Stimulated activated CD4-positive, alpha-beta T cell treated with anti-CD3 and anti-CD28 coated beads, Interleukin-15, amount 100 ng/mL, for 1 hour (primary cell): ENCODE measurements around the gene OR4B1.
"Not testable (repeated sequence)": the region's sequence is repeated elsewhere in the genome, so short reads cannot be mapped to it uniquely, and the experiment has no call there.

Source experiments
- DNase-seq, 2 donors: peaks; one replicate each; pipeline ENCODE4 v3.0.0-alpha.2; 2020; ENCODE audit warnings: low read depth in 1 of 2, low spot score in 1 of 2

OR4B1 gene, protein sequence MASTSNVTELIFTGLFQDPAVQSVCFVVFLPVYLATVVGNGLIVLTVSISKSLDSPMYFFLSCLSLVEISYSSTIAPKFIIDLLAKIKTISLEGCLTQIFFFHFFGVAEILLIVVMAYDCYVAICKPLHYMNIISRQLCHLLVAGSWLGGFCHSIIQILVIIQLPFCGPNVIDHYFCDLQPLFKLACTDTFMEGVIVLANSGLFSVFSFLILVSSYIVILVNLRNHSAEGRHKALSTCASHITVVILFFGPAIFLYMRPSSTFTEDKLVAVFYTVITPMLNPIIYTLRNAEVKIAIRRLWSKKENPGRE

DNA sequence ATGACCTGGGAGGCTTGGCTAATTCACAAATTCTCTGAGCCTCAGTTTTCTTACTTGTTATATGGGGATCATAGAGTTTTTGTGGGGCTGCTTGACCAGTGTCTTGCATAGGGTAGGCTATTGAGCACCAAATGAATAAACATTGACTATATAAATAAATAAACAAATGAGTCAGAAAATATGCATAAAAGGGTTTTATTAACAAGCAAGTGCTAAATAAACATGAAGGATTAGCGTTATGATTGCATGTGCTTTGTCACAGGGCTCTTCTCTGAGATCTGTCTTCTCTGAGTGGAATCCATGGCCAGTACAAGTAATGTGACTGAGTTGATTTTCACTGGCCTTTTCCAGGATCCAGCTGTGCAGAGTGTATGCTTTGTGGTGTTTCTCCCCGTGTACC is at the start of gene OR4B1:
OR4B1 (plus strand) TSS at position 301 of the 400 bp plus-strand sequence; CDS start at position 301, 0 bp downstream.
- no peak for DNase-seq

DNA sequence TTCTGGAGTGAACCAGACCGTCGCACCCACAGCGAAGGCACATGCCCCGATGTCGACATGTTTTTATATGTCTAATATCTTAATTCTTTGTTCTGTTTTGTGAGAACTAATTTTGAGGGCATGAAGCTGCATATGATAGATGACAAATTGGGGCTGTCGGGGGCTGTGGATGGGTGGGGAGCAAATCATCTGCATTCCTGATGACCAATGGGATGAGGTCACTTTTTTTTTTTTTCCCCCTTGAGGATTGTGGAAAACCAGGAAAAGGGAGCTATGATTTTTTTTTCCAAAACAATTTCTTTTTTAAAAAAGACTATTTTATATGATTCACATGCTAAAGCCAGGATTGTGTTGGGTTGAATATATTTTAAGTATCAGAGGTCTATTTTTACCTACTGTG is 49.2 kb upstream of the OR4B1 start:
- no peak for DNase-seq

DNA sequence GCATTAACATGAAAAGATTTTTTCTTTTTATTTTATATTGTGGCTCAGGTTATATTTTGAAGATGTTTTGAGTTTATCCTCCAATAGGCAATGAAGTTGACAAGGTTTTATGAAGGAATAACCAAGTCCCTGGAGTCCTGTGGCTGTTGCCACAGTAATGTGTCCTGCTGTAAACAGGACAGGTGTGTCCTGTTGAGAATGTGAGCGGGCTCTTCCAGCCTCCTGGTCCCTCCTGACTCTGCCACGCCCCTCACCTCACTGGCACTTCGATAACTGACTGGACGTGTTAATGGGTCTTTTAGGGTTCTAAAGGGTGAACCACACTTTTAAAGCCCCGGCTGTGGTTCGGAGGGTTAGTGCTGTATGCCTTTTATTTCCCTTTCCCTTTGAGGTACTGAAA is 47.8 kb upstream of the OR4B1 start:
- DNase-seq, result no peak

DNA sequence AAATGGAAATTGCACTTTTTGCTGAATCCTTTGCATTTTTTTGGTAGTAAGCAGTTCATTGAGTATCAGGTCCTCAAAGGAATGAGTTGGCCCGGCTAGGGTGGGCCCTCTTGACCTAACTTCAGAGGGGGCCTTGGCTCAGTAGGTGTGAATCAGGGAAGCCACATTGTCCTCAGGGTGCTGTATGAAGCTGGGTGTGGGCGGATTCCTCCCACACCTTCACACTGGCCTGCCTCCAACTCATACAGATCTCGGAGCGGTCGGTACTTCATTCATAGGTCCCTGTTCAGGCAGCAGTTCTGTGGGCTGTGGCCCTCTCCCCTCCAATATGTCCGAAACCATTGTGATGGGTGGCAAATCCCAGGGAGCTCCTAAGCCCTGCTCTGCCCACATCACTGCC is 47.4 kb upstream of the OR4B1 start:
- no peak for DNase-seq

DNA sequence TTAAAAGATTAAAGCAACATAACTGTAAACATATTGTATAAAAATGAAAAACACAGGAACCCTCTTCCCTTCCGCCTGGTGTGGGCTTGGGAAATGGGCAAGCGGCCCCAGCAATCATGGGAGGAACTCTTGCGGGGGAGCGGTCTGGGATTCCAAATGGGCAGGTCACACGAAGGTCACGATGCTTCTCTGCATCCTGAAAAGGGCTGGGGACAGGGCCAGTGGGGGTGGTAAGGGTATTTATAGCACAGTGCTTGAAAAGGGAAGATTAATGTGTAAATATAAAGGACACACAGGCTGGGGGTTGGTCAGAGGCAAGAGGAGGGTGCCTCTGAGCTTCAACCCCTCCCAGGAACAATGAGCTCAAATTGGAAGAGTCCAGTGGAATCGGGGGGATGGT is 46.9 kb upstream of the OR4B1 start:
- no peak for DNase-seq

DNA sequence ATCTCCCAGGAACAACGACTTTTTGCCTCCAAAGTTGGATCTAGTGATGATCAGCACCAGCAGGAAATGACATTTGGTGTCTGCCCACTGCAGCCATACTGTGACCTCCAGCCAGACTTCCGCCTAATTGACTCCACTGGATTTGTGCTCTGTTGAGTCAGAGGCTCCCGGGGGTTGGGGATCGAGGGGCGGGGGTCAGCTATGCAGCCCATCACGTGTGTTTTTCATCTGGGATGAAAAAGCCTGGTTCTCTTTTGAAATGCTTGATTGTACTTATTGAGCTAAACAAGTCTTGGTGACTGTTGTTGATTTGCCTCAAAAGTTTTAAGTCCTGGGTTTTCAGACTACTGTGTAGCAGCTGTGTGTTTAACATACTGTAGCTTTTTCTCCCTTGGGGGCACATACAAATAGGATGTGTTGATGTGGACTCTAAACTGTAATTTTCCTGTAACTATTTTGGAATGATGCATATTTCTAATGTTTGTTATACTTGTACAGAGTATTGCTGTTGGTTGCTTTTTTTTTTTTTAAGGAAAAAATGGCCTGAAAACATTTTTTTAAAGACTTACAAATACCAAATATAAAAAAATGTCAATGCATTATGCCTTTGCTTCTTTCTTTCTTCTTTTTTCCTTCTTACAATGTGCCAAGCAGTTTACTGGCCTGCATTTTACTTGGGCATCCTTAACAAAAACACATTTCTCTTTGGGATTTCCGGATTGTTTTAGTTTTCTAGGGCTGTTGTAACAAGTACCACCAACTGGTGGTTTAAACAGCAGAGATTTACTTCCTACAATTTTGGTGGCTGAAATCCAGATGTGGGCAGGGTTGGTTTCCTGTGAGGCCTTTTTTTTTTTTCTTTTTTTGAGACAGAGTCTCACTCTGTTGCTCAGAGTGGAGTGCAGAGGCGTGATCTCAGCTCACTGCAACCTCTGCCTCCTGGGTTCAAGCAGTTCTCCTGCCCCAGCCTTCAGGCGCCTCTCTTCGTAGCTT is 46.1 kb upstream of the OR4B1 start:
- no peak for DNase-seq

DNA sequence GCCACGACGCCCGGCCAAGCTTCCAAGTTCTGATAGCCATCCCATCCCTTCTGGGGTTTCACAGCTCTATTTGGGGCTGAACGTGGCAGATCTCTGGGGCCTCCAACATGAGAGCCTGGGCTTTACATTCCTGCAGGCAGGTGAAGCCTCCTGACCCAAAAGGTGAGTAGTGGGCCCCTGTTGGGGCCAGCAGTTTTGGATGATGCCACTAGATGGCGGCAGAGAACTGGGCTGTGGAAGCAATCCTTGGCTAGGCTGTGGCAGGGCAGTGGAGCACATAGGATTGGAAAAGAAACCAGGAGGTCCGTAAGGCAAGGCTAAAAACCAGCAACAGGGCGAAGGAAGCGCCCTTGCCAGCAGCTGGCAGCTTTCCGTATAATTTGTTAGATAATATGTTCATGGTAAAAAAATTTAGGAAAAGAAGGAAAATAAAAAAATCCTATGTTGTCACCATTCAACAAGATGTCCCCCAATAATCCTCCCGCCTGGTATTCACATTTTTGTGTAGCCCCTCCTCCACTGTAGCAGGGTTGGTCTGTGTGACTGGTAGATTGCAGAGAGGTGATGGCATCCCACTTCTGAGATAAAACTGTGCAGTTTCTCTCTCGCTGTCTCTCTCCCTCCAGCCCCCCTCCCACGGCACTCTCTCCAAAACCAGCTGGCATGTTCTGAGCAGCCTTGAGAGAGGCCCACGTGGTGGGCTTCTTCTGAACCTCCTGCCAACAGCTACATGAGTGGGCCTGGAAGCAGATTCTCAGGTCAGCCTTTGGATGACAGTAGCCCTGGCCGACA is 43.6 kb upstream of the OR4B1 start:
- DNase-seq, result peak; percentile 6 to 50

DNA sequence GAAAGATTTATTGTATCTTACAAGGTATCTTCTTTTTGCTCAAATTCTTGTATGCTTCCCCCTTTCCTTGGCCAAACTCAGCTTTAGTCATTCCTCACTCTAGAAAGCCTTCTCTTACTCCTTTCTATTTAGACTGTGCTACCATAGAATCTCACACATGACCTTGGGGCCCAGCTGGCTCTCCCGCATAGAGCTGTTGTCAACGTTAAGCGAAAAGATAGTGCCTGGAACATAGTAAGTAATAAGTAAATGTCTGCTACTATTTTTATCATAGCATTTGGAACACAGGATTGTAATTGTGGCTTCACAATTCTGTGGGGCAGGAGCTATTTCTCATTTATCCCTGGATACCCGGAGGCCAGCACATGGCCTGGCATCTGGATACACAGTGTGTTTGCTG is 38.9 kb upstream of the OR4B1 start:
- DNase-seq, result no peak

DNA sequence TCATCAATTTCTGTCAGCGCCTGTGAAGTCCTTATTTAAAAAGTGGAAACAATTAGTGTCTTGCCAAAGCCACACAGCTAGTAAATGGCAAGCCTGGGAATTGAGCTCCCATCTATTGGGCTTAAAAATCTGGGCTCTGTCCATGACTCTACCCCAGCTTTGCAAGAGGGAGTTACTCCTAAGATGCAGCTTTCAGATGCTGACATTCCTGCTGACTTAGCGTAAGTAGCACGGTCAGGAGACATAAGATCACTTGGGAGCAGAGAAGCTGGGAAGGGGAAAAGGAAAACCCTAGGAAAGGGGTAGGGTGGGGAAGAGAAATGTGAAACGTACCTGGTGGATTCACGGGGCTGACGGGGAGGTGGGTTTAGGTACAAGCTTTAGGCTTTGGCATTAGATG is 36.0 kb upstream of the OR4B1 start:
- DNase-seq, result no peak

DNA sequence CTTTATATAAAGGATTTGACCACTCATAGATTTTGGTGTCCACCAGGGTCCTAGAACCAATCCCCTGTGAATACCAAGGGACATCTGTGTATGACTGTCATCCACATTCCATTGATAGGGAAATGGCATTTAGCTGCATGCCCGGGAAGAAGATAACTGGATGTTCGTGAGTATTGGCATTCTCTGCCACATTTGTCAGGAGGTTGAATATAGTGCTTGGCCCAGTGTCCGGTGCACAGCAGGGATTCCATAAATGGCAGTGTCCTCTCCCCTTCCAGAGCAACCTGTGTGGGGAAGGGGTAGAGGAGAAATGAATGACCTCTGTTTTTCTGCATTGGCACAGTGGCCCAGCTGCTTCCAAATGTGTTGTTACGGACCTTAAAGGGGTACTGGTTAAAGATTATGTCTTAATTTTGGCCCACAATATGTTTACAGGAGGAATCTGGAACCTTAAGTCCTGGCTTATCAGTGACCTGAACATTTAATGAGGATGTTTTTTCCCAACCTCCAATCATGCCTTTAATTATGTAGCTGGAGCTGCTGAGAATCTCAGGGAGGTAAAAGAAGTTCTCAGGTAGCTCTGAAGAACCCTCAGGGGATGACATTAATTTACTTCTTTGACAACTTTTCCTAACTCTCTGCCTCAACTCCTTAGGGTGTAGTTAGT is 33.6 kb upstream of the OR4B1 start:
- no peak for DNase-seq

DNA sequence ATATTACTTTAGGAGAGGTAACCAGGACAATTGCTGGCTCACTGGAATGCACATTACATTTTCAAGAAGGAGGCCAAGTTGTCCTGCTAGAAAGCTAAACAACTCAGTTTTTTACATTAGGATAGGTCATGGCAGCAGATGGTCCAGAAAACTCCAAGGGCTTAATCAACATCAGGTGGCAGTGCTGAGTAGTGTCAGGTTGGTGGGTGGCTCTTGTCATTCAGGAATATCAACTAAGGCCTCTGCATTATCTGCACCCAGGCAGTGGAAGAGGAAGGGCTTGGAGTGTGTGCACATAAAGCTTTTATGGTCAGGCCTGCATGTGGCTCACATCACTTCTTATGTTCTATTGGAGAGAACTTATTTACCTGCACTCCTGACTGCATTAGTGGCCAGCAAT is 32.2 kb upstream of the OR4B1 start:
- no peak for DNase-seq

DNA sequence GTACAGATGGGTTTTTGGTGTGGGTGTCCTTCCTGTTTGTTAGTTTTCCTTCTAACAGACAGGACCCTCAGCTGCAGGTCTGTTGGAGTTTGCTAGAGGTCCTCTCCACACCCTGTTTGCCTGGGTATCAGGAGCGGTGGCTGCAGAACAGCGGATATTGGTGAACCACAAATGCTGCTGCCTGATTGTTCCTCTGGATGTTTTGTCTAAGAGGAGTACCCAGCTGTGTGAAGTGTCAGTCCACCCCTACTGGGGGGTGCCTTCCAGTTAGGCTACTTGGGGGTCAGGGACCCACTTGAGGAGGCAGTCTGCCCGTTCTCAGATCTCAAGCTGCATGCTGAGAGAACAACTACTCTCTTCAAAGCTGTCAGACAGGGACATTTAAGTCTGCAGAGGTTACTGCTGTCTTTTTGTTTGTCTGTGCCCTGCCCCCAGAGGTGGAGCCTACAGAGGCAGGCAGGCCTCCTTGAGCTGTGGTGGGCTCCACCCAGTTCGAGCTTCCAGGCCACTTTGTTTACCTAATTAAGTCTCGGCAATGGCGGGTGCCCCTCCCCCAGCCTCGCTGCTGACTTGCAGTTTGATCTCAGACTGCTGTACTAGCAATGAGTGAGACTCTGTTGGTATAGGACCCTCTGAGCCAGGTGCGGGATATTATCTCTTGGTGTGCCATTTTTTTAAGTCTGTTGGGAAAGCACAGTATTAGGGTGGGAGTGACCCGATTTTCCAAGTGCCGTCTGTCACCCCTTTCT is 25.5 kb upstream of the OR4B1 start:
- not testable (repeated sequence) for DNase-seq

DNA sequence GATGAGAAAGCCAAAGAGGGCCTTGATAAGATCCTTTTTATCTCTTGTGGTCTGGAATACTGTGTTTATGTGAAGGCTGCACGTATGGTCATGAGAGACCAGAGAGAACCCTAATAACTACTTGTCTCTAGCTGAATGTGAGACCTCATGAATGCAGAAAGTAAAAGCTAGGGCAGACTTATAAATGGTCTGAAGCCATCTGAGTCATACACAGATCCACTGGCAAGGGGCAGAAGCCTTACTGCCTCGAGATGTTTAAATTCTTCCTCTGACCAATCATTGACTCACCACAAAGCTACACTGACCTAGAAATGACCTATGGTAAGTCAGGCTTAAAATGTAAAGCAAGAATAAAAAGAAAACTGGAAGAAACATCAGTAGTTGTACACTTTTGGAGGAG is 22.7 kb upstream of the OR4B1 start:
- DNase-seq, result no peak

DNA sequence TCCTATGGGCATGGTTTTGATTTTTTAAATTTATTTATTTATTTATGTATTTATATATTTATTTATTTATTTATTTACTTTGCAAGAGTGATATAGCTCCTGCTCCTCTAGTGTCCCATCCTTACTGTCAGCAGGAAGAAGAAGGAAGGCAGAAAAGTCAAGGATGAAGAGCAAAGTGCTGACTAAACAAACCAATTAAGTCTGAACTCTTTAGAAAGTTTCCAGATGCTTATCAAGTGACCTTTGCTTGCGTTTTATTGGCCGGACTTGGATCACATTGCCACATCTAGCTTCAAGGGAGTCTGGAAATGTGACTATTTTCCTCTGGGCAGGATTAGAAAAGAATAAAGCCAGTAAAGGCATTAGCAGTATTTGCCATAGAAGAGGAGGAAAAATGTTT is 8.7 kb upstream of the OR4B1 start:
- DNase-seq, result no peak

DNA sequence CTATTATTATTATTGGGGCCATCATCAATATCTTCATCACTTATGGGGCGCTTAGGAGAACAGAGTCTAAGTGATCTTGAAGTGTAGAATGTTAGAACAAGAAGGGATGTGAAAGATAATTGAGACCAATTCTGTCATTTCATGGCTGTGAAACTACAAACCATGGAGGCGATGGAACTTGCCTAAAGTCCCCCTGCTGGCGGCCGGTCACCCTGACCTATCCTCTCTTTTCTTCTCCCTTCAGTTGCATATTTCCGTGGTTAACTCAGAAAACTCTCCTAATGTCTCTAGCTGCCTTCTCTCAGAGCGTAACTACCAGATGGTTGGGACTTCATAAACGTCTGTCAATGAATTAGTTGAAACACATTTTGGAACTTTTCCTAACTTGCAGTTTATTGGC is 6.6 kb upstream of the OR4B1 start:
- no peak for DNase-seq

DNA sequence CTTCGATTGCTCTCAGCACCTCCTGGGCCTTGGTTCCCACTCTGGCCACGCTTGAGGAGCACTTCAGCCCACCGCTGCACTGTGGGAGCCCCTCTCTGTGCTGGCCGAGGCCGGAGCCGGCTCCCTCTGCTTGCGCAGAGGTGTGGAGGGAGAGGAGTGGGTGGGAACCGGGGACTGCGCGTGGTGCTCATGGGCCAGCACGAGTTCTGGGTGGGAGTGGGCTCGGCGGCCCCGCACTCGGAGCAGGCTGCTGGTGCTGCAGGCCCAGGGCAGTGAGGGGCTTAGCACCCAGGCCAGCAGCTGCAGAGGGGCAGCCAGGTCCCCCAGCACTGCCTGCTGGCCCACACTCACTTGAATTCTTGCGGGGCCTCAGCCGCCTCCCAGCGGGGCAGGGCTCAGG is 12.2 kb downstream of the OR4B1 start:
- DNase-seq, result no peak

DNA sequence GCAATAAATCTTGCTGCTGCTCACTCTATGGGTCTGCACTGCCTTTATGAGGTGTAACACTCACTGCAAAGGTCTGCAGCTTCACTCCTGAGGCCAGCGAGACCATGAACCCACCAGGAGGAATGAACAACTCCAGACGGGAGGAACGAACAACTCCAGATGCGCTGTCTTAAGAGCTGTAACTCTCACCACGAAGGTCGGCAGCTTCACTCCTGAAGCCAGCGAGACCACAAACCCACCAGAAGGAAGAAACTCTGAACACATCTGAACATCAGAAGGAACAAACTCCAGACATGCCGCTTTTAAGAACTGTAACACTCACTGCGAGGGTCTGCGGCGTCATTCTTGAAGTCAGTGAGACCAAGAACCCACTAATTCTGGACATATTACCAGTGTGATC is 13.4 kb downstream of the OR4B1 start:
- not testable (repeated sequence) for DNase-seq

DNA sequence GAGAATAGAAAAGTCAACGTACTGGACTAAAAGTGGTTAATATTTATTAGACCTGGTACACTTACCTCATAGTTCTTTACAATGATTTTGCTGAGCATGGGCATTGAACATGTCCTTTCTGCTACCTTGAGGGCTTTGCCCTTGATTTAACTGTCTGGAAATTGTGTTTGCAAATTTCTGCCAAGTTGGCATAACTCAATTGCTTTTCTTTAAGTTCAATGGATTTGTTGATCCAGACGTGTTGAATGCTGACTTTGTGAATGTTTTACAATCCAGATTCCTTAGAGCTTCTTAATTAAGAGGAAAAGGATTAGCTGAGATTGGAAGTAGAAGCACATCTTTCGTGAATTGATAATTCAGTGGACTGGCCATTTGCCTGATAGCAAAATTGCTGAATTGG is 21.1 kb downstream of the OR4B1 start:
- DNase-seq, result no peak

DNA sequence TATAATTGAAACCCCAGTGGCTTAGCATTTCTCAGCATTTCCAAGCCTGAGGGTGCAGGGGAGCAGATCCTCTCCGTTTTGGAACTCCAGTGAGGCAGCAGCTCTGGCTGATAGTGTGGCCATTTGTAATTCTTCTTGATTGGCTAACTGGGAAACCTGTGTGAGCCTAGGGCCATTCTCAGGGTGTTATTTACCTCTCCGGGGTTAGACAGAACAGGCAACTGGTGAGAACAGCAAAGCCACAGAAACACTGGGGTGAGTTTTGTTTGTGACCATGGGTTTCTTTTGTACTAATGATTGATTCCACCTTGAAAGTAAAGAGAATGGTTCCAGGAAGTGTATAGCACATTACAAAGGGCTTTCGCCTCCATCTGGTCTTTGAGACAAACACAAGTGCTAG is 25.9 kb downstream of the OR4B1 start:
- DNase-seq, result no peak

DNA sequence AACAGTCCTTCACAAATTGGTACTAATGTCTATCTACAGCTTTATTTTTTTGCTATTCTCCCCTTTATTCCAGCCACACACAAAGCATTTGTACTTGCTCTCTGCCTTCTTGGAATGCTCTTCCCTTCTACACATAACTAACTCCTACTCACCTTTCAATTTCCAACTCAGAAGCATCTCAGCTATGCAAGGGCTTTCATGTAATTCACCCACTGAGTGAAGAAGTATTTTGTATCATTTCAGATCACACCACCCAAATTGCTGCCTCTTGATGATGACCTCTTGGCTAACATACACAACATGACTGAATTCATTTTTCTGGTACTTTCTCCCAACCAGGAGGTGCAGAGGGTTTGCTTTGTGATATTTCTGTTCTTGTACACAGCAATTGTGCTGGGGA is 28.2 kb downstream of the OR4B1 start, which contains the start of gene OR4X2:
OR4X2 (plus strand) TSS at position 301 of the 400 bp plus-strand sequence; CDS start at position 301, 0 bp downstream.
- no peak for DNase-seq
